HCT116 (cell line): Measurements from ENCODE around the gene C2CD2. TPM values are rescaled to one million over a fixed set of nuclear protein-coding genes. Genes with fewer than 3 reads are reported as not detected.

ENCODE experiments used
- ATAC-seq: fragments of 200-7000 bp; cut with Tn5 transposase; 2 replicates; pipeline ENCODE4 v1.9.1; 2020; ENCODE audit warnings: mild to moderate bottlenecking, moderate library complexity
- BruUV-seq: library from RNA; stranded (reverse); fragments of 400-500 nt; replicated peaks from 2 replicates; lab custom pipeline; 2021; lab: Mats Ljungman, UMichigan
- CTCF ChIA-PET: fragments of 300-600 bp; sonication (Branson Sonifier 250); formaldehyde crosslinking; loops from one replicate; lab custom pipeline; 2021; ENCODE audit warnings: antibody characterized with exemption; lab: Charles Lee
- POLR2A ChIA-PET: fragments of 300-600, 350-600 bp; sonication (Branson Sonifier 250); formaldehyde crosslinking; loops from one replicate; lab custom pipeline; 2021; ENCODE audit warnings: antibody characterized with exemption; lab: Charles Lee
- RAD21 ChIA-PET, 2 experiments: fragments of 300-600 bp; sonication (Branson Sonifier 250); formaldehyde crosslinking; loops; one replicate each; lab custom pipeline; 2023; ENCODE audit warnings: low total read pairs in 2 of 2; ENCODE audit not compliant: uncharacterized antibody in 2 of 2, unreplicated experiment in 2 of 2, low non-redundant PET in 1 of 2; lab: Charles Lee
- DNase-seq: peaks from one replicate; pipeline ENCODE4 v3.0.0-alpha.2; 2010; ENCODE audit warnings: low read depth, low spot score
- H2AFZ ChIP-seq: fragments of 200-600 bp; shearing (Covaris generic), sonication (generic); 2 replicates; pipeline ENCODE4 v1.6.1; 2017; ENCODE audit warnings: low read depth, mixed run types, mixed read lengths, antibody characterized with exemption, low read length; ENCODE audit not compliant: poor library complexity, severe bottlenecking
- H3K27ac ChIP-seq: 2 replicates; pipeline ENCODE4 v1.5.1; 2012; ENCODE audit warnings: low read depth, low read length
- H3K27me3 ChIP-seq: fragments of 200-600 bp; sonication (generic); 2 replicates; pipeline ENCODE4 v1.6.1; 2016; ENCODE audit warnings: mixed run types, low read length, mixed read lengths; ENCODE audit not compliant: insufficient read depth
- H3K36me3 ChIP-seq, 2 experiments: fragments of 200-500 bp in 1 of 2; fragments of 200-600 bp in 1 of 2; sonication (Bioruptor generic) in 1 of 2; sonication (generic) in 1 of 2; 2 replicates each; pipeline versions ENCODE4 v1.5.1 to v1.6.1; 2014 to 2016; ENCODE audit warnings: low read length in 2 of 2, inconsistent platforms in 1 of 2, mixed read lengths in 1 of 2, mixed run types in 1 of 2; ENCODE audit not compliant: insufficient read depth in 2 of 2, control insufficient read depth in 1 of 2
- H3K4me1 ChIP-seq, 2 experiments: fragments of 200-600 bp in 1 of 2; sonication (generic) in 1 of 2; 2 replicates each; pipeline versions ENCODE4 v1.5.1 to v1.6.1; 2012 to 2017; ENCODE audit warnings: low read length in 2 of 2, inconsistent platforms in 1 of 2, mild to moderate bottlenecking in 1 of 2, mixed read lengths in 1 of 2, mixed run types in 1 of 2, moderate library complexity in 1 of 2; ENCODE audit not compliant: insufficient read depth in 2 of 2, control insufficient read depth in 1 of 2
- H3K4me2 ChIP-seq: fragments of 200-600 bp; sonication (generic); 2 replicates; pipeline ENCODE4 v1.6.1; 2017; ENCODE audit warnings: mixed run types, low read length, mixed read lengths
- H3K4me3 ChIP-seq, 2 experiments: fragments of 200-600 bp in 1 of 2; sonication (generic) in 1 of 2; replicated peaks in 1 of 2; 2 replicates each; pipeline ENCODE4 v1.5.1; 2011 to 2016; ENCODE audit warnings: low read length in 2 of 2, control low read depth in 1 of 2, low read depth in 1 of 2, mild to moderate bottlenecking in 1 of 2, mixed read lengths in 1 of 2, mixed run types in 1 of 2
- H3K79me2 ChIP-seq: fragments of 200-600 bp; sonication (generic); 2 replicates; pipeline ENCODE4 v1.6.1; 2017; ENCODE audit warnings: mild to moderate bottlenecking, mixed run types, low read length, moderate library complexity, mixed read lengths; ENCODE audit not compliant: insufficient read depth
- H3K9ac ChIP-seq: fragments of 200-600 bp; sonication (generic); 2 replicates; pipeline ENCODE4 v1.6.1; 2016; ENCODE audit warnings: low read length, mixed read lengths
- H3K9me2 ChIP-seq: fragments of 200-600 bp; sonication (generic), shearing (Covaris generic); 2 replicates; pipeline ENCODE4 v1.6.1; 2017; ENCODE audit warnings: mixed run types, mild to moderate bottlenecking, moderate library complexity; ENCODE audit not compliant: insufficient read depth
- H3K9me3 ChIP-seq, 2 experiments: fragments of 200-500 bp in 1 of 2; fragments of 200-600 bp in 1 of 2; sonication (Bioruptor generic) in 1 of 2; sonication (generic) in 1 of 2; 2 replicates each; pipeline ENCODE4 v1.6.1; 2014 to 2017; ENCODE audit warnings: low read length in 2 of 2, mixed read lengths in 2 of 2, inconsistent platforms in 1 of 2, low read depth in 1 of 2, mild to moderate bottlenecking in 1 of 2, mixed run types in 1 of 2, moderate library complexity in 1 of 2; ENCODE audit not compliant: control insufficient read depth in 1 of 2, insufficient read depth in 1 of 2
- H4K20me1 ChIP-seq: fragments of 200-600 bp; sonication (generic), shearing (Covaris generic); 2 replicates; pipeline ENCODE4 v1.6.1; 2017; ENCODE audit warnings: mixed run types, mild to moderate bottlenecking, moderate library complexity; ENCODE audit not compliant: insufficient read depth
- CBX3 ChIP-seq: IDR thresholded peaks from 2 replicates; pipeline ENCODE4 v1.6.1; 2012; ENCODE audit warnings: low read depth
- CEBPB ChIP-seq: IDR thresholded peaks from 2 replicates; pipeline ENCODE4 v1.6.1; 2012; ENCODE audit warnings: low read depth
- EGR1 ChIP-seq: IDR thresholded peaks from 2 replicates; pipeline ENCODE4 v1.6.1; 2012; ENCODE audit warnings: low read depth
- EZH2 ChIP-seq: fragments of 200-600 bp; sonication (generic); IDR thresholded peaks from 2 replicates; pipeline ENCODE4 v1.6.1; 2017; ENCODE audit warnings: antibody characterized with exemption, mixed run types
- FOSL1 ChIP-seq: IDR thresholded peaks from 2 replicates; pipeline ENCODE4 v1.6.1; 2012; ENCODE audit warnings: low read depth
- POLR2A ChIP-seq: IDR thresholded peaks from 2 replicates; pipeline ENCODE4 v1.7.0; 2011; ENCODE audit warnings: borderline replicate concordance; ENCODE audit not compliant: insufficient read depth, insufficient read length; ENCODE audit errors: extremely low read depth
- RAD21 ChIP-seq: IDR thresholded peaks from 2 replicates; pipeline ENCODE4 v1.6.1; 2012; ENCODE audit warnings: low read depth, mild to moderate bottlenecking
- SP1 ChIP-seq: IDR thresholded peaks from 2 replicates; pipeline ENCODE4 v1.6.1; 2012; ENCODE audit warnings: low read depth
- SRF ChIP-seq: IDR thresholded peaks from 2 replicates; pipeline ENCODE4 v1.6.1; 2012; ENCODE audit warnings: low read depth
- YY1 ChIP-seq: IDR thresholded peaks from 2 replicates; pipeline ENCODE4 v1.6.1; 2011; ENCODE audit warnings: low read length, low read depth, moderate library complexity, mild to moderate bottlenecking; ENCODE audit not compliant: insufficient replicate concordance; ENCODE audit errors: extremely low read depth
- ZFX ChIP-seq: fragments of 450-650 bp; IDR thresholded peaks from 2 replicates; pipeline ENCODE4 v1.6.1; 2017
- intact Hi-C: fragments of 100-400 bp; cut with micrococcal nuclease; formaldehyde crosslinking; loops from 2 replicates; pipeline ENCODE4 v1.10.0; 2022
- total RNA-seq: library from RNA; stranded (reverse); gene quantifications from one replicate; pipeline ENCODE4 v1.2.1, GENCODE V29; 2021; ENCODE audit not compliant: unreplicated experiment
- TF ChIP-seq, protein P1 (sequence below): IDR thresholded peaks from 2 replicates; pipeline ENCODE4 v1.6.1; 2012; ENCODE audit warnings: low read depth
- TF ChIP-seq, protein P2 (sequence below): IDR thresholded peaks from 2 replicates; pipeline ENCODE4 v1.6.1; 2012
- TF ChIP-seq, protein P3 (sequence below): IDR thresholded peaks from 2 replicates; pipeline ENCODE4 v1.6.1; 2012
- TF ChIP-seq, protein P4 (sequence below): IDR thresholded peaks from 2 replicates; pipeline ENCODE4 v1.6.1; 2011; ENCODE audit warnings: mild to moderate bottlenecking, low read length, moderate library complexity; ENCODE audit not compliant: insufficient replicate concordance; ENCODE audit errors: extremely low read depth

C2CD2 gene
- total RNA-seq, 1 experiment from 2014 or later, result 22.0 TPM

DNA sequence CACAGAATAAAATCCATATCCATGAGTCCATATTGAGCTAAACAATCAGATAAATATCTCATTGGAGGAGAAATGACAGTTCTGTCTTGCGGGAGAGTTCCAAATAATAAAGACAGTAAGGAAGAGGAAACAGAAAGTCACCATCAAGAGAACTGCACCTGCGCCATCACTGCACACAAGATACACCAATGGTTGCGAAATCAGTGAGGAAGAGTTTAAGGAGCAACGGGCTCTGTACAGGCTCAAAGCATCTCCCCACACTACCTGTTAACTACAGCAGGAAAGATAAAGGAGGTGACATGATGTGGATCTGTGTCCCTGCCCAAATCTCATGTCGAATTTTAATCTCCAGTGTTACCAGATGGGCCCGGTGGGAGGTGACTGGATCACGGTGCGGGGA lies 7.8 kb downstream of the C2CD2 start:
- TF ChIP-seq CEBPB (no peak), FOSL1 (no peak), RAD21 (no peak), POLR2A (no peak), YY1 (no peak), SP1 (no peak), ZFX (no peak), EGR1 (no peak), EZH2 (no peak), SRF (no peak), CBX3 (no peak)
- TF ChIP-seq, protein P1, sequence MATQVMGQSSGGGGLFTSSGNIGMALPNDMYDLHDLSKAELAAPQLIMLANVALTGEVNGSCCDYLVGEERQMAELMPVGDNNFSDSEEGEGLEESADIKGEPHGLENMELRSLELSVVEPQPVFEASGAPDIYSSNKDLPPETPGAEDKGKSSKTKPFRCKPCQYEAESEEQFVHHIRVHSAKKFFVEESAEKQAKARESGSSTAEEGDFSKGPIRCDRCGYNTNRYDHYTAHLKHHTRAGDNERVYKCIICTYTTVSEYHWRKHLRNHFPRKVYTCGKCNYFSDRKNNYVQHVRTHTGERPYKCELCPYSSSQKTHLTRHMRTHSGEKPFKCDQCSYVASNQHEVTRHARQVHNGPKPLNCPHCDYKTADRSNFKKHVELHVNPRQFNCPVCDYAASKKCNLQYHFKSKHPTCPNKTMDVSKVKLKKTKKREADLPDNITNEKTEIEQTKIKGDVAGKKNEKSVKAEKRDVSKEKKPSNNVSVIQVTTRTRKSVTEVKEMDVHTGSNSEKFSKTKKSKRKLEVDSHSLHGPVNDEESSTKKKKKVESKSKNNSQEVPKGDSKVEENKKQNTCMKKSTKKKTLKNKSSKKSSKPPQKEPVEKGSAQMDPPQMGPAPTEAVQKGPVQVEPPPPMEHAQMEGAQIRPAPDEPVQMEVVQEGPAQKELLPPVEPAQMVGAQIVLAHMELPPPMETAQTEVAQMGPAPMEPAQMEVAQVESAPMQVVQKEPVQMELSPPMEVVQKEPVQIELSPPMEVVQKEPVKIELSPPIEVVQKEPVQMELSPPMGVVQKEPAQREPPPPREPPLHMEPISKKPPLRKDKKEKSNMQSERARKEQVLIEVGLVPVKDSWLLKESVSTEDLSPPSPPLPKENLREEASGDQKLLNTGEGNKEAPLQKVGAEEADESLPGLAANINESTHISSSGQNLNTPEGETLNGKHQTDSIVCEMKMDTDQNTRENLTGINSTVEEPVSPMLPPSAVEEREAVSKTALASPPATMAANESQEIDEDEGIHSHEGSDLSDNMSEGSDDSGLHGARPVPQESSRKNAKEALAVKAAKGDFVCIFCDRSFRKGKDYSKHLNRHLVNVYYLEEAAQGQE, result no peak
- TF ChIP-seq, protein P2, sequence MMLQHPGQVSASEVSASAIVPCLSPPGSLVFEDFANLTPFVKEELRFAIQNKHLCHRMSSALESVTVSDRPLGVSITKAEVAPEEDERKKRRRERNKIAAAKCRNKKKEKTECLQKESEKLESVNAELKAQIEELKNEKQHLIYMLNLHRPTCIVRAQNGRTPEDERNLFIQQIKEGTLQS, result no peak
- TF ChIP-seq, protein P3, sequence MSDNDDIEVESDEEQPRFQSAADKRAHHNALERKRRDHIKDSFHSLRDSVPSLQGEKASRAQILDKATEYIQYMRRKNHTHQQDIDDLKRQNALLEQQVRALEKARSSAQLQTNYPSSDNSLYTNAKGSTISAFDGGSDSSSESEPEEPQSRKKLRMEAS, result no peak
- TF ChIP-seq, protein P4, sequence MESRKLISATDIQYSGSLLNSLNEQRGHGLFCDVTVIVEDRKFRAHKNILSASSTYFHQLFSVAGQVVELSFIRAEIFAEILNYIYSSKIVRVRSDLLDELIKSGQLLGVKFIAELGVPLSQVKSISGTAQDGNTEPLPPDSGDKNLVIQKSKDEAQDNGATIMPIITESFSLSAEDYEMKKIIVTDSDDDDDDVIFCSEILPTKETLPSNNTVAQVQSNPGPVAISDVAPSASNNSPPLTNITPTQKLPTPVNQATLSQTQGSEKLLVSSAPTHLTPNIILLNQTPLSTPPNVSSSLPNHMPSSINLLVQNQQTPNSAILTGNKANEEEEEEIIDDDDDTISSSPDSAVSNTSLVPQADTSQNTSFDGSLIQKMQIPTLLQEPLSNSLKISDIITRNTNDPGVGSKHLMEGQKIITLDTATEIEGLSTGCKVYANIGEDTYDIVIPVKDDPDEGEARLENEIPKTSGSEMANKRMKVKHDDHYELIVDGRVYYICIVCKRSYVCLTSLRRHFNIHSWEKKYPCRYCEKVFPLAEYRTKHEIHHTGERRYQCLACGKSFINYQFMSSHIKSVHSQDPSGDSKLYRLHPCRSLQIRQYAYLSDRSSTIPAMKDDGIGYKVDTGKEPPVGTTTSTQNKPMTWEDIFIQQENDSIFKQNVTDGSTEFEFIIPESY, result no peak
- ChIA-PET CTCF (no interaction called here), POLR2A (no interaction called here), RAD21 (no interaction called here)
- H3K36me3 ChIP-seq, result 0 out of 4 replicates have a peak, but pooled peaks cover 0 to under 1% of the 10 kb centered on the region in 2 experiments
- intact Hi-C loops, result no loop called here
- peaks cover 69% of the 10 kb centered on the region for H3K79me2 ChIP-seq
- H3K27me3 ChIP-seq, result no peaks in the 10 kb centered on the region
- H3K9ac ChIP-seq, result no peak overlapping the region
- no peak overlapping the region for H3K4me2 ChIP-seq
- DNase-seq (no peak), ATAC-seq (no peak)
- H3K27ac ChIP-seq, result no peak overlapping the region
- no peaks in the 10 kb centered on the region for H3K9me3 ChIP-seq
- H3K4me1 ChIP-seq, result no peaks in the 10 kb centered on the region
- no TSS peak for BruUV-seq
- no peaks in the 10 kb centered on the region for H3K9me2 ChIP-seq
- no peak overlapping the region for H3K4me3 ChIP-seq
- H2AFZ ChIP-seq, result no peak overlapping the region
- H4K20me1 ChIP-seq, result 0 out of 2 replicates have a peak, but pooled peaks cover 4% of the 10 kb centered on the region
